ENCODE measurements around the gene NLRP9. TPM values are rescaled to one million over a fixed set of nuclear protein-coding genes. Genes with fewer than 3 reads are reported as not detected.

The NLRP9 gene
- total RNA-seq, 1 donor from 2014 or later = not detected

- DNase-seq (ENCODE audit: low spot score in 2 of 2) (peak in 1 of 2 donors; percentile 21), FAIRE-seq (no peak)
Observed at GRCh38 chr19:55689411-55690108, 48.6 kb downstream of the NLRP9 start.

GRCh38 chr19:55688422-55689218, 49.6 kb downstream of the NLRP9 start:
- FAIRE-seq = no peak
- peak in 1 of 2 donors; percentile 68 for DNase-seq (ENCODE audit: low spot score in 2 of 2)

GRCh38 chr19:55687281-55688201, 50.7 kb downstream of the NLRP9 start:
- FAIRE-seq (no peak), DNase-seq (ENCODE audit: low spot score in 2 of 2) (no peak)

GRCh38 chr19:55686311-55687050, 51.7 kb downstream of the NLRP9 start:
- no peak for DNase-seq (ENCODE audit: low spot score in 2 of 2)
- FAIRE-seq = no peak

GRCh38 chr19:55685776-55686175, 52.4 kb downstream of the NLRP9 start:
- DNase-seq (ENCODE audit: low spot score in 2 of 2) (no peak), FAIRE-seq (no peak)

GRCh38 chr19:55684946-55685681, 53.1 kb downstream of the NLRP9 start:
- FAIRE-seq (no peak), DNase-seq (ENCODE audit: low spot score in 2 of 2) (no peak)

GRCh38 chr19:55683449-55684261, 54.5 kb downstream of the NLRP9 start:
- no peak for FAIRE-seq
- DNase-seq (ENCODE audit: low spot score in 2 of 2) = no peak

GRCh38 chr19:55681131-55682092, 56.8 kb downstream of the NLRP9 start:
- FAIRE-seq = no peak
- no peak for DNase-seq (ENCODE audit: low spot score in 2 of 2)

- FAIRE-seq (no peak), DNase-seq (ENCODE audit: low spot score in 2 of 2) (no peak)
Observed at GRCh38 chr19:55680339-55681130, 57.7 kb downstream of the NLRP9 start.

- DNase-seq (ENCODE audit: low spot score in 2 of 2) (no peak), FAIRE-seq (no peak)
Observed at GRCh38 chr19:55679343-55680257, 58.6 kb downstream of the NLRP9 start.

GRCh38 chr19:55678121-55678671, 60.0 kb downstream of the NLRP9 start:
- DNase-seq (ENCODE audit: low spot score in 2 of 2) = no peak
- no peak for FAIRE-seq

GRCh38 chr19:55677572-55678028, 60.6 kb downstream of the NLRP9 start:
- DNase-seq (ENCODE audit: low spot score in 2 of 2) (no peak), FAIRE-seq (no peak)

- DNase-seq (ENCODE audit: low spot score in 2 of 2) (no peak), FAIRE-seq (no peak)
Observed at GRCh38 chr19:55676889-55677505, 61.2 kb downstream of the NLRP9 start.

GRCh38 chr19:55676383-55676782, 61.8 kb downstream of the NLRP9 start:
- FAIRE-seq (no peak), DNase-seq (ENCODE audit: low spot score in 2 of 2) (no peak)
